KBM-7 (cell line): ENCODE data around the gene B4GALNT3.
A peak's percentile ranks its signal among the peaks of the same experiment; 100 is the strongest.

ENCODE experiments used
- DNase-seq: peaks from one replicate; pipeline ENCODE4 v3.0.0-alpha.2; 2015
- in situ Hi-C: fragments of 300-500 bp; cut with MboI; formaldehyde crosslinking; loops from 2 replicates; pipeline ENCODE4 v1.14.3; 2020; ENCODE audit warnings: low sequenced_read_pairs, low pct_unique_long_range_greater_than_20kb, mixed read lengths

B4GALNT3 gene

GRCh38 chr12:579420-580110, 119.8 kb downstream of the B4GALNT3 start:
- no peak for DNase-seq
- in situ Hi-C loops, result no loop called here

GRCh38 chr12:580813-581212, 121.1 kb downstream of the B4GALNT3 start:
- in situ Hi-C loops, result no loop called here
- no peak for DNase-seq

DNA sequence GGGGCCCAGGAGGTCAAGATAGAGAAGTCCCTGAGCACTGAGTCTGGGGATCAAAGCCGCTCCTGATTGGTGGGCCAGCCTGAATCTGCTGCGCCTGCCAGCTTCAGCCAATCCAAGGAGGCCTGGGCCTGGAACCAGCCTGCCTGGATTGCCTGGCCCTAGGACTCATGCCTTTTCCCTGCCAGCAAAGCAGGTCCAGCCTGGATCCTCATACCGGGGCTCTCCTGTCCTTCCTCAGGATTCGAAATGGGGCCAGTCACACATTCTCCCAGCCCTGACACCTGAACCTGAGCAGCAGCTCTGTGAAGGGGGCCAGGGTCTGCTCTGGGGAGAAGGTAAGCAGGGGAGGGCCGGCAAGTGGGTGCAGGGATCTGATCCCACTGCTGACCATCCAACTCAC, 121.6 kb downstream of the B4GALNT3 start:
- in situ Hi-C loops, result no loop called here
- DNase-seq, result no peak

GRCh38 chr12:581746-582145, 122.0 kb downstream of the B4GALNT3 start:
- DNase-seq, result no peak

DNA sequence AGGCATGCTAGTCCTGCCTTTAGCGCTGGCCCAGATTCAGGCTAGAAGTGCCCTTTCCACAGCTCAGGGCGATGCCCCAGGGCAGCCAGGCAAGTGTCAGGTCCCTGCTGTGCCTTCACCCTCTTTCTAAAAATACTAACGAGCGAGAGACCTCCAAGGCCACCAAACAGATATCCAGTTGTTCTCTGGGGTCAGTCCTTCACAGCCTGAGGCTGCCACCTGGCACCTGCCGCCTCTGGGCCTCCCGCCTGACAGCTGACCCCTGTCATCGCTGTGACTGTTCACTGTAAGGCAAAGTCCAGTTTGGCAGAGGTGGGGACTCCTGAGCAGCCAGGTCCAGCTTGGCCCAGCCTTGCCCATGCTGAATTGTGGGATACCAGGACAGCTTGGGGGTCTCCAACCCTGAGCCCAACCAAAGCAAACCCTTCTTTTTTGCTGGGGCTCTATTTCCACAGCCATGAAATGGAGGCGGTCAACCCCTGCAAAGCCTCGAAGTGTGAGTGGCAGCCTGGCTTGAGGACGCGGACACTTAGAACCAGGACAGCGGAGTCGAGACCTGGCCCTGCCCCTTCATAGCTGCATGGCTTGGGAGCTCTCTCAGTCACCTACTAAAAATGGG, 123.6 kb downstream of the B4GALNT3 start:
- no peak for DNase-seq
- in situ Hi-C loops, result no loop called here

More at GRCh38 chr12:581746-582145, 122.0 kb downstream of the B4GALNT3 start:
- in situ Hi-C loops, result no loop called here

GRCh38 chr12:585062-586061, 125.6 kb downstream of the B4GALNT3 start:
- DNase-seq, result no peak
- in situ Hi-C loops, result no loop called here

GRCh38 chr12:586318-587071, 126.8 kb downstream of the B4GALNT3 start:
- DNase-seq, result no peak
- in situ Hi-C loops, result no loop called here

GRCh38 chr12:587132-588023, 127.6 kb downstream of the B4GALNT3 start:
- in situ Hi-C loops, result no loop called here

DNA sequence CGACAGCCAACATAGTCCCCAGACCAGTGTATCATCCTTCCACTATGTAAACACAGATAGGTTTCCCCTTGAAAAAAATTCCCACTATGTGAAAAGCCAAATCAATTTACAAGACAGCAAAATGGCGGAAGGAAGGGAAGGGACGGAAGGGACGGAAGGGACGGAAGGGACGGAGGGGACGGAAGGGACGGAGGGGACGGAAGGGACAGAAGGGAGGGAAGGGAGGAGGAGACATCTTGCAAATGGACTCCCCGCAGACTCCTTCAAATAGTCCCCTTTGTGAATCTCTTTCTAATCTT, 128.2 kb downstream of the B4GALNT3 start:
- DNase-seq, result no peak
- in situ Hi-C loops, result no loop called here

More at GRCh38 chr12:587132-588023, 127.6 kb downstream of the B4GALNT3 start:
- no peak for DNase-seq

DNA sequence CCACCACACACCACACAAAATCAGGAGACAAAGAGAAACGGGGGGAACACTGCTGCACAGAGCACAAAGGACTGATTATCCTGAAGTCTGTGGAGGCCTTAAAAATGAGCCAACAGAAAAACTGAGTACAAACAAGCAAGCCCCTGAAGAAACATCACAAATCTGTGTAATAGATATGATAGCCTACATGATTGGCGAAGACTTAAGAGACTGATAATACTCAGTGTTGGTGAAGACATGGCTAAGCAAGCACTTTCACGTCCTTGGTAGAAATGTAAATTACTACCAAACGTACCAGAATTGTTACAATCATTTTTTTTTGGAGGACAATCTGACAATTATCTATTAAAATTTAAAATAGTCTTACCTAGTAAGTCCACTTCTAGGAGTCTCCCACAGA, 128.9 kb downstream of the B4GALNT3 start:
- DNase-seq, result no peak
- in situ Hi-C loops, result no loop called here

- DNase-seq, result no peak
- in situ Hi-C loops, result no loop called here
These were observed 130.5 kb downstream of the B4GALNT3 start for GRCh38 chr12:590206-590750.

DNA sequence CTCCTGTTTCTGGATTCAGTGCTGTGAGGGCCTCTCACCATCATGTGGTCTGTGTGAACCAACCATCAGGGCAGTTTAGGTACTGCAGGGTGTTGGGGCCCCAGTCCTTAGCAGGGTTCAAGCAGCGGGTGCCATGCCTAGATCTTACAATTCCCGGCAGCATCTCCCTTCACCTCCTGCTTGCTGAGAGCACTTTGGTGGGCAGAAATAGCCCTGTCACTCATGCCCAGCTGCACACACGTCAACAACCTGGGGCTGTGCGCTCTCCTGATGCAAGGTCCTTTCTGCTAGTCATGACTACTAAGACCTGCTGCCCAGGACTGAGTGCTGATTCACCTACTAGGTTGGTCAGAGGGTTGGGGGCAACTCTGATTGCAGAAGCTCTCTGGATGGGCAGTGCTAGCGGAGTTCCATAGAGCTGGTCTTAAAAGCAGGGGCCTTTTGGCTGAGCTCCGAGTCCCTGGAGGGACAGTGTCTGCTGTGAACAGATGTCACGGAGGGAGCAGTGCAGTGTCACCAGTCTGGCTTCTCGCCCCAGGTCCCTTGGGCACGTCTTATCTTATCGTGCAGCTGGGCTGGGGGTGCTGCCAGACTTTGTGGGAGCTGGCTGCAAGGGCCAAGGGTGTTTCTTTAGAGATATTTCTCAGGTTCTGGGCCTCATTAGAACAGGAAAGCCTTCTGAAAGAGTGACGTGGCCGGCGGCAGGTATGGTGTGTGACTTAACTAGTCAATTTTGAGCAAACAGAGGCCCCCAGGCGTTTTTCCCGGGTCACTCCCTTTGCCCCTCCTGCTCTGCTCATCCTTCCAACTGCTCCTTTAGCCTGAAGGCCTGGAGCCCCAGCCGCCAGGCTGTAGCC, 131.7 kb downstream of the B4GALNT3 start:
- in situ Hi-C loops, result no loop called here
- DNase-seq, result peak; percentile 38

DNA sequence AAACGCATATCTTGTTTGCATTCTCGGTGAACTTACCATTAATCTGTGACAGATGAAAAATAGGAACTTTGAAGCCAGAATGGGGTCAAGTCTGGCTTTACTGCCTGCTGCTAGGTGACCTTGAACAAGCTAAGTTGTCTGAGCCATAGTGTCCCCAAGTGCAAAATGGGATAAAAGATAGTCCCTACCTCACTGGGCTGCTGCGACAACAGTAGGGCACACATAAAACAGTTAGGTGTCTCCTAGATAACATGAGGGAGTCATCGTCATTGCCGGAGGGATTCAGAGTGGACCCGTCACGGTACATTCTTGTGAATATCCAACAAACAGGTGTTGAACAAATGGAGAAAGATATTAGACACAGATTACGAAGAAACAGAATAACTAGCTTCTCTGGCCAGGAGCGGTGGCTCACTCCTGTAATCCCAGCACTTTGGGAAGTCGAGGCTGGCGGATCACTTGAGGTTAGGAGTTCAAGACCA, 132.3 kb downstream of the B4GALNT3 start:
- in situ Hi-C loops, result no loop called here
- DNase-seq, result no peak

GRCh38 chr12:593396-594270, 133.9 kb downstream of the B4GALNT3 start:
- in situ Hi-C loops, result no loop called here
- no peak for DNase-seq

- peak; percentile 48 for DNase-seq
- in situ Hi-C loops, result no loop called here
These were observed 138.3 kb downstream of the B4GALNT3 start for GRCh38 chr12:597926-598568.

GRCh38 chr12:599756-600155, 140.0 kb downstream of the B4GALNT3 start:
- DNase-seq, result no peak
- in situ Hi-C loops, result no loop called here
